ENCODE data around the gene DNAJC1.

GRCh38 chr10:21980691-21981090, 22.8 kb downstream of the DNAJC1 start:
- no peak for TF ChIP-seq MAX (IDR thresholded peaks at IDR 0.05; ENCODE audit: insufficient read depth, insufficient read length)
- TF ChIP-seq EZH2 (IDR thresholded peaks at IDR 0.05; ENCODE audit: borderline replicate concordance, low read depth, low read length, severe bottlenecking) = no peak
- TF ChIP-seq CTCF (IDR thresholded peaks at IDR 0.05; ENCODE audit: extremely low read depth in 1 of 2, insufficient read depth in 1 of 2, low read depth in 1 of 2, low read length in 2 of 2) = no peak
- no peak for TF ChIP-seq POLR2A (IDR thresholded peaks at IDR 0.05; ENCODE audit: low read depth, low read length)
- no peak for TF ChIP-seq FOS (IDR thresholded peaks at IDR 0.05; ENCODE audit: borderline replicate concordance, insufficient read depth, low read length)
- no peak for TF ChIP-seq JUN (IDR thresholded peaks at IDR 0.05; ENCODE audit: borderline replicate concordance, insufficient read depth, insufficient read length, low read depth)

Data from endothelial cell of umbilical vein (primary cell).